ENCODE measurements around the gene LYL1. TPM values are rescaled to one million over a fixed set of nuclear protein-coding genes. Genes with fewer than 3 reads are reported as not detected.

The LYL1 gene
- total and polyA plus RNA-seq, 2 of the 13 experiments (the other 11 are each of a cell fraction or from before 2014, with no cell fraction given): 0.75 to 0.92 TPM

- no peak for TF ChIP-seq RELA (CRISPR knock-in tag; IDR thresholded peaks at IDR 0.05)
- peak; percentile 58 for TF ChIP-seq ZNF263 (CRISPR knock-in tag; IDR thresholded peaks at IDR 0.05)
- no peak for TF ChIP-seq CHCHD3 (CRISPR knock-in tag; IDR thresholded peaks at IDR 0.05)
- TF ChIP-seq ZMYM3 (CRISPR knock-in tag; IDR thresholded peaks at IDR 0.05): no peak; the same call in 1 of the 2 replicates
- 0 out of 2 replicates have a peak, but pooled peaks have one; percentile 31 for TF ChIP-seq SMAD3 (CRISPR knock-in tag; IDR thresholded peaks at IDR 0.05)
- TF ChIP-seq RBFOX2 (IDR thresholded peaks at IDR 0.05; ENCODE audit: low read depth, low read length): no peak
- TF ChIP-seq ZNF335 (CRISPR knock-in tag; IDR thresholded peaks at IDR 0.05): no peak; the same call in 1 of the 2 replicates
- no peak for TF ChIP-seq TRAFD1 (CRISPR knock-in tag; IDR thresholded peaks at IDR 0.05; ENCODE audit: borderline replicate concordance)
- TF ChIP-seq REPIN1 (CRISPR knock-in tag; IDR thresholded peaks at IDR 0.05; ENCODE audit: borderline replicate concordance, low read depth): peak; percentile 69; the same call in 1 of the 2 replicates
- no peak for TF ChIP-seq TSC22D2 (CRISPR knock-in tag; IDR thresholded peaks at IDR 0.05; ENCODE audit: borderline replicate concordance)
- TF ChIP-seq PLRG1 (conservative IDR thresholded peaks at IDR 0.05): no peak
- no peak for TF ChIP-seq ZNF607 (CRISPR knock-in tag; IDR thresholded peaks at IDR 0.05; ENCODE audit: borderline replicate concordance)
- TF ChIP-seq ZNF280B (CRISPR knock-in tag; IDR thresholded peaks at IDR 0.05; ENCODE audit: borderline replicate concordance): no peak
- TF ChIP-seq ZNF512B (CRISPR knock-in tag; IDR thresholded peaks at IDR 0.05; ENCODE audit: borderline replicate concordance): peak; percentile 45; the same call in 1 of the 2 replicates
- peak; percentile 95 to 99 for TF ChIP-seq NR2F1 (CRISPR knock-in tag; IDR thresholded peaks at IDR 0.05)
- TF ChIP-seq KLF6 (CRISPR knock-in tag; IDR thresholded peaks at IDR 0.05): no peak
- no peak for TF ChIP-seq RBAK (CRISPR knock-in tag; IDR thresholded peaks at IDR 0.05)
- TF ChIP-seq, protein P1, sequence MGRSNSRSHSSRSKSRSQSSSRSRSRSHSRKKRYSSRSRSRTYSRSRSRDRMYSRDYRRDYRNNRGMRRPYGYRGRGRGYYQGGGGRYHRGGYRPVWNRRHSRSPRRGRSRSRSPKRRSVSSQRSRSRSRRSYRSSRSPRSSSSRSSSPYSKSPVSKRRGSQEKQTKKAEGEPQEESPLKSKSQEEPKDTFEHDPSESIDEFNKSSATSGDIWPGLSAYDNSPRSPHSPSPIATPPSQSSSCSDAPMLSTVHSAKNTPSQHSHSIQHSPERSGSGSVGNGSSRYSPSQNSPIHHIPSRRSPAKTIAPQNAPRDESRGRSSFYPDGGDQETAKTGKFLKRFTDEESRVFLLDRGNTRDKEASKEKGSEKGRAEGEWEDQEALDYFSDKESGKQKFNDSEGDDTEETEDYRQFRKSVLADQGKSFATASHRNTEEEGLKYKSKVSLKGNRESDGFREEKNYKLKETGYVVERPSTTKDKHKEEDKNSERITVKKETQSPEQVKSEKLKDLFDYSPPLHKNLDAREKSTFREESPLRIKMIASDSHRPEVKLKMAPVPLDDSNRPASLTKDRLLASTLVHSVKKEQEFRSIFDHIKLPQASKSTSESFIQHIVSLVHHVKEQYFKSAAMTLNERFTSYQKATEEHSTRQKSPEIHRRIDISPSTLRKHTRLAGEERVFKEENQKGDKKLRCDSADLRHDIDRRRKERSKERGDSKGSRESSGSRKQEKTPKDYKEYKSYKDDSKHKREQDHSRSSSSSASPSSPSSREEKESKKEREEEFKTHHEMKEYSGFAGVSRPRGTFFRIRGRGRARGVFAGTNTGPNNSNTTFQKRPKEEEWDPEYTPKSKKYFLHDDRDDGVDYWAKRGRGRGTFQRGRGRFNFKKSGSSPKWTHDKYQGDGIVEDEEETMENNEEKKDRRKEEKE (IDR thresholded peaks at IDR 0.05): no peak
- no peak for TF ChIP-seq MEIS2 (CRISPR knock-in tag; IDR thresholded peaks at IDR 0.05)
- TF ChIP-seq MED1 (CRISPR knock-in tag; IDR thresholded peaks at IDR 0.05): peak; percentile 42; the same call in 1 of the 2 replicates
Observed at GRCh38 chr19:13051557-13052165, 51.0 kb downstream of the LYL1 start (continued).
